Measurements from ENCODE around the gene CHTF18. TPM values are rescaled to one million over a fixed set of nuclear protein-coding genes. Genes with fewer than 3 reads are reported as not detected.

The CHTF18 gene
- polyA plus RNA-seq, 4 donors: 5.6 to 24.6 (median 13.5) TPM

DNA sequence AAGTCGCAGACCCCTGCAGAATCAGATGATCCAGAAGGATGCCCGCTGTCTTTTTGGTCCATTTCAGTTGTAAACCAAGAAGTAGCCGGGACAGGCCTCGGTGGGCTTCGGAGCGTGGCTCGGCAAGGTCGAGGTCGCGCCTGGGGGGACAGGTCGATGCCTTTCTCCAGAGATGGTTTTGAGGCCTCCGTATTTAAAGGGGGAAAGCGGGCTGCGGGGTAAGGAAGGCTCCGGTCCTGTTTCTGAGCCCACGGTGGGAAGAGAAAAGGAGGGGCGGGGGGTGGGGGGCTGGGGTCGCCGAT is 19.6 kb downstream of the CHTF18 start:
- DNase-seq (no peak), FAIRE-seq (no peak)
- Histone ChIP-seq H3K9me3 (ENCODE audit: control insufficient read depth in 2 of 2, insufficient read depth in 1 of 2, low read depth in 1 of 2, low read length in 1 of 2) (peaks cover 0 to 21% of the 10 kb centered on the region in 2 donors), H3K4me3 (ENCODE audit: low read depth in 1 of 3, low read length in 3 of 3) (peak overlapping the region; percentile 39 to 87 (median 59)), H3K36me3 (ENCODE audit: control insufficient read depth in 3 of 3, insufficient read depth in 2 of 3, low read depth in 1 of 3, low read length in 3 of 3) (peaks cover 0 to 3% (median 0%) of the 10 kb centered on the region in 3 donors), H3K27ac (ENCODE audit: low read depth in 1 of 3, low read length in 2 of 3) (peak overlapping the region in 1 of 3 donors; percentile 13), H3K4me1 (ENCODE audit: control insufficient read depth in 3 of 3, insufficient read depth in 2 of 3, low read depth in 1 of 3, low read length in 2 of 3) (peaks cover 0 to 4% (median 0%) of the 10 kb centered on the region in 3 donors), H3K27me3 (ENCODE audit: control insufficient read depth in 3 of 3, insufficient read depth in 3 of 3, low read length in 3 of 3) (peaks cover 4 to 33% (median 11%) of the 10 kb centered on the region in 3 donors)
- WGBS, 3 donors: 28 to 35% (median 34%) methylated on average over 19 of the region's 19 CpGs

DNA sequence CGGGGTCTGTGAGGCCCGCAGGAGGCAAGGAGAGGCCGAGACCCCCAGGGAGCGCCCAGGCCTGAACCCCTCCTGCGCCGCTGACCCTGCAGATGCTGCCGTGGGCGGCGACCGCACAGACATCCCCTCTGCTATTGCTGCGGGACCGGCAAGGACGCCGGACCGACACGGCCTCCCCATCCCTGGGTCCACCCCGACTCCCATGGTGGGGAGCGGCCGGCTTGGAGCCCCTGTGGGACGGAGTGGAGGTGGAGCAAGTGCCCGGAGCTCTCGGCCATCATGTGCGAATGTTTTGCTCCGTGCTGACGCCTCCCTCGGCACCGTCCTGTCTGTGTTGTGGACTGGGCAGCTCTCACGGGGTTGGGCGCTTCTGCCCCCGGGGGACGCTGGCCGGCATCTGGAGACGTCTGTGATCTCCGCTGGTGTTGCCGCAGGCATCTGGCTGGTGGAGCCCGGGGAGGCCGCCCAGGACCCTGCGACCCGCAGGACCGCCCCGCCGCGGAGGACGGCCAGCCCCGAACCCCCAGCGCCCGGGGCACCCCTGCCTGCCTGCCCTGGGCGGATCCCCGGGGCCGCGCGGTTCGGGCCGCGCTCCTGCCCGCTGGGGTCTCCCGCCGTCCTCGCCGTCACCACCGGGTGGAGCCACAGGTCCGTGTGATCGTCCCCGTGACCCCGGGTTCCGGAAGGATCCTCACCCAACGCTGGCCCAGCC is 24.9 kb downstream of the CHTF18 start:
- Histone ChIP-seq H3K27ac (ENCODE audit: low read depth in 1 of 3, low read length in 2 of 3) (no peak overlapping the region), H3K4me3 (ENCODE audit: low read depth in 1 of 3, low read length in 3 of 3) (no peak overlapping the region), H3K9me3 (ENCODE audit: control insufficient read depth in 2 of 2, insufficient read depth in 1 of 2, low read depth in 1 of 2, low read length in 1 of 2) (peaks cover 0 to 20% of the 10 kb centered on the region in 2 donors), H3K36me3 (ENCODE audit: control insufficient read depth in 3 of 3, insufficient read depth in 2 of 3, low read depth in 1 of 3, low read length in 3 of 3) (no peaks in the 10 kb centered on the region), H3K4me1 (ENCODE audit: control insufficient read depth in 3 of 3, insufficient read depth in 2 of 3, low read depth in 1 of 3, low read length in 2 of 3) (peaks cover 0 to 5% (median 0%) of the 10 kb centered on the region in 3 donors), H3K27me3 (ENCODE audit: control insufficient read depth in 3 of 3, insufficient read depth in 3 of 3, low read length in 3 of 3) (peaks cover 9 to 51% (median 20%) of the 10 kb centered on the region in 3 donors)
- FAIRE-seq: no peak
- peak in 1 of 2 donors; percentile 52 for DNase-seq
- WGBS, 3 donors: 10 to 14% (median 14%) methylated on average over 52 to 67 of the region's 67 CpGs

DNA sequence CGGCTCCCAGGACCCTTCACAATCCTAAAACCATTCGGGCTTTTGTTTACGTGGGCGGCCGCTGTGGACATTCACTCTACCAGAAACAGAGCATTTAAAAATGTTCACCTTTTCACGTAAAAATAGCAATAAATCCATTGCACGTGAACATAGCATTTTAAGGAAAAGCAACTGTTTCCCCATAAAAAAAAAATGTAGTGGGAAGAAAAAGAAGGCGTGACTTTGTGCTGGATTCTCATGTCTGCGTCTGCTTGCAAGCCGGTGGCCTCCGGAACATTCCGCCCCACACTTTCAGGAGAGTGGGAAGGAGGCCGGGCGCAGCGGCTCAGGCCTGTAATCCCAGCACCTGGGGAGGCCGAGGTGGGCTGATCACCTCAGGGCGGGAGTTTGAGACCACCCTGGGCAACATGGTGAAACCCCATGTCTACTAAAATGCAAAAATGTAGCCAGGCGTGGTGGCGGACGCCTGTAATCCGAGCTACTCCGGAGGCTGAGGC is 25.5 kb downstream of the CHTF18 start:
- peaks cover 0 to 14% of the 10 kb centered on the region in 2 donors for H3K9me3 ChIP-seq (ENCODE audit: control insufficient read depth in 2 of 2, insufficient read depth in 1 of 2, low read depth in 1 of 2, low read length in 1 of 2)
- H3K27ac ChIP-seq (ENCODE audit: low read depth in 1 of 3, low read length in 2 of 3): no peak overlapping the region
- WGBS, 3 donors: 54 to 62% (median 62%) methylated on average over 21 to 22 of the region's 22 CpGs
- FAIRE-seq: no peak
- H3K36me3 ChIP-seq (ENCODE audit: control insufficient read depth in 3 of 3, insufficient read depth in 2 of 3, low read depth in 1 of 3, low read length in 3 of 3): no peaks in the 10 kb centered on the region
- DNase-seq: no peak
- peaks cover 9 to 53% (median 20%) of the 10 kb centered on the region in 3 donors for H3K27me3 ChIP-seq (ENCODE audit: control insufficient read depth in 3 of 3, insufficient read depth in 3 of 3, low read length in 3 of 3)
- H3K4me1 ChIP-seq (ENCODE audit: control insufficient read depth in 3 of 3, insufficient read depth in 2 of 3, low read depth in 1 of 3, low read length in 2 of 3): peaks cover 0 to 3% (median 0%) of the 10 kb centered on the region in 3 donors
- no peak overlapping the region for H3K4me3 ChIP-seq (ENCODE audit: low read depth in 1 of 3, low read length in 3 of 3)

DNA sequence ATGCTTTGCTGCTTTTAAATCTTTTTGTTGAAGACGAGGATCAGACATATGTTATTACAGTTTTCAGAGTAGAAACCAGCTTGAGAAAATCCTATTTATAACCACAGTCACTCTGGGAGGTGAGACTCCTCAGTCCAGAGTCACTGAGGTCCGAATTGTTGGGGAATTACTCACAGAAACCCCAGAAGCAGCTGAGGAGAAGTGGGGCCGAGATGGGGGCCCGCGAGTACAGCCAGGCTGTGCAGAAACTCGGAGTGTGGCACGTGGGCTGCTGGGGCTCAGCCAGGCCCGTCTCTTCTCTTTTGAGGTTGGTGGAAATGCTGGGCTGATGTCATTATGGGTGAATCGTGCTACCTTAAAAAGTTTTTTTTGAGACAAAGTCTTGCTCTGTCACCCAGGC is 26.6 kb downstream of the CHTF18 start:
- Histone ChIP-seq H3K36me3 (ENCODE audit: control insufficient read depth in 3 of 3, insufficient read depth in 2 of 3, low read depth in 1 of 3, low read length in 3 of 3) (no peaks in the 10 kb centered on the region), H3K27ac (ENCODE audit: low read depth in 1 of 3, low read length in 2 of 3) (no peak overlapping the region), H3K4me3 (ENCODE audit: low read depth in 1 of 3, low read length in 3 of 3) (no peak overlapping the region), H3K4me1 (ENCODE audit: control insufficient read depth in 3 of 3, insufficient read depth in 2 of 3, low read depth in 1 of 3, low read length in 2 of 3) (peaks cover 0 to 3% (median 0%) of the 10 kb centered on the region in 3 donors), H3K27me3 (ENCODE audit: control insufficient read depth in 3 of 3, insufficient read depth in 3 of 3, low read length in 3 of 3) (peaks cover 9 to 53% (median 22%) of the 10 kb centered on the region in 3 donors), H3K9me3 (ENCODE audit: control insufficient read depth in 2 of 2, insufficient read depth in 1 of 2, low read depth in 1 of 2, low read length in 1 of 2) (peaks cover 0 to 11% of the 10 kb centered on the region in 2 donors)
- 59 to 77% (median 64%) methylated on average over 9 of the region's 9 CpGs for WGBS, 3 donors
- FAIRE-seq (no peak), DNase-seq (no peak)

DNA sequence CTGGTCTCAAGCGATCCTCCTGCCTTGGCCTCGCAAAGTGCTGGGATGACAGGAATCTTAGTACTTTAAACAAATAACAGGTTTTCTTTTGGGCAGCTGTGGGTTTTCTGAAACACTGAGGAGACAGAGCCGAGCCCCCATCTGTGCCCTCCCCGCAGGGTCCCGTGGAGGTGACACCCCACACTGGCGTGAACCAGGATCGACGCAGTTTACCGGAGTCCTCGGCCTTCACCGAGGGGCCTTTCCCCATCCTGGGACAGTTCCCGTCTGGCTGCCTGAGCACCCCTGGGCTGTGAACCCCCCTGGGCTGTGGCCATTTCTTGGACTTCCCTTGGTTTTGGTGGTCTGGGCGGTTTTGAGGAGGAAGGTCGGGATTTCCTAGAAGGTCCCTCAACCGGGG is 27.4 kb downstream of the CHTF18 start:
- WGBS, 3 donors: 84 to 90% (median 89%) methylated on average over 15 of the region's 15 CpGs
- peaks cover 0 to 9% of the 10 kb centered on the region in 2 donors for H3K9me3 ChIP-seq (ENCODE audit: control insufficient read depth in 2 of 2, insufficient read depth in 1 of 2, low read depth in 1 of 2, low read length in 1 of 2)
- DNase-seq: no peak
- H3K4me1 ChIP-seq (ENCODE audit: control insufficient read depth in 3 of 3, insufficient read depth in 2 of 3, low read depth in 1 of 3, low read length in 2 of 3): peaks cover 0 to 3% (median 0%) of the 10 kb centered on the region in 3 donors
- no peak for FAIRE-seq
- no peak overlapping the region for H3K4me3 ChIP-seq (ENCODE audit: low read depth in 1 of 3, low read length in 3 of 3)
- peaks cover 9 to 53% (median 20%) of the 10 kb centered on the region in 3 donors for H3K27me3 ChIP-seq (ENCODE audit: control insufficient read depth in 3 of 3, insufficient read depth in 3 of 3, low read length in 3 of 3)
- no peak overlapping the region for H3K27ac ChIP-seq (ENCODE audit: low read depth in 1 of 3, low read length in 2 of 3)
- no peaks in the 10 kb centered on the region for H3K36me3 ChIP-seq (ENCODE audit: control insufficient read depth in 3 of 3, insufficient read depth in 2 of 3, low read depth in 1 of 3, low read length in 3 of 3)

DNA sequence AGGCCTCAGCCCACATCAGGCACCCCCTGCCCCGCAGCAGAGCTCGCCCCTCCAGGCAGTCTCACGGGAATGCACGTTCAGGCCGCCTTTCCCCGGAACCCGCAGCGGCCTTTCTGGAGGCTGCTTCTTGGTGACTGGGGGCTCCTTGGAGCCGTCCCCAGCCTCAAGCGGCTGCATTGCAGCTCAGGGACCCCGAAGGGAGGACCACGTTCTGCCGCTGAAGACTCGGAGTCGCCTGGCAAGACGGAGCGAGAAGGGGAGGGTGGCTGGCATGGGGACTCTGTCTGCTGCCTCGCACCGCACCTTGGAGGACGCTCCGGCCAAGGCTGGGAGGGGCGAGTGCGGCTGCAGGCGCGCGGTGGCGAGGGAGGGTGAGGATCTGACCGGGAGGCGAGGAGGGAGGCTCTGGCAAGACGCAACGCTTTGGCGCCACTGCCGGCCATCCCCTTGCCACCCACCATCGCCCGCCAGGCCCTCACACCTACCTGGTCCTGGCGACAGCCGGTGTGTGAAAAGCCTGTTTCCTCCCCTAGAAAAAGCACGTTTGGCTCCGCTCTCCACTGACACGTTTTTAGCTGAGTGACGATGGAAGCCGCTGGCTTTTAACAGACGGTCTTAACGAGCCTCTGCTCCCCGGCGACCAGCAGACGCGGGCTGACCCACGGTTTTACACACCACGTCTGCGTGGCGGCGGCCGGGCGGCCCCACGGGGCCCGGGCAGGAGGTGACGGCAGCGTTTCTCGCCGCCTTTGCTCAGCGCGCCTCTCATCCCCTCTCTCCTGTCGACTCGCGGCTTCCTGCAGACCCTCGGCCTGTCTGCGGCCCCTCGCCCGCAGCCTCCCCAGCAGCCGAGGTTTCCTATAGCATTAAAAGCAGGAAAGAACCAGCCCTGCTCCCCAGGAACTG is 28.8 kb downstream of the CHTF18 start:
- no peak overlapping the region for H3K27ac ChIP-seq (ENCODE audit: low read depth in 1 of 3, low read length in 2 of 3)
- H3K4me3 ChIP-seq (ENCODE audit: low read depth in 1 of 3, low read length in 3 of 3): no peak overlapping the region
- peaks cover 9 to 46% (median 14%) of the 10 kb centered on the region in 3 donors for H3K27me3 ChIP-seq (ENCODE audit: control insufficient read depth in 3 of 3, insufficient read depth in 3 of 3, low read length in 3 of 3)
- DNase-seq: no peak
- peaks cover 0 to 2% of the 10 kb centered on the region in 2 donors for H3K9me3 ChIP-seq (ENCODE audit: control insufficient read depth in 2 of 2, insufficient read depth in 1 of 2, low read depth in 1 of 2, low read length in 1 of 2)
- no peaks in the 10 kb centered on the region for H3K36me3 ChIP-seq (ENCODE audit: control insufficient read depth in 3 of 3, insufficient read depth in 2 of 3, low read depth in 1 of 3, low read length in 3 of 3)
- H3K4me1 ChIP-seq (ENCODE audit: control insufficient read depth in 3 of 3, insufficient read depth in 2 of 3, low read depth in 1 of 3, low read length in 2 of 3): peaks cover 0 to 3% (median 0%) of the 10 kb centered on the region in 3 donors
- WGBS, 3 donors: 52 to 62% (median 54%) methylated on average over 70 to 71 of the region's 71 CpGs
- no peak for FAIRE-seq

DNA sequence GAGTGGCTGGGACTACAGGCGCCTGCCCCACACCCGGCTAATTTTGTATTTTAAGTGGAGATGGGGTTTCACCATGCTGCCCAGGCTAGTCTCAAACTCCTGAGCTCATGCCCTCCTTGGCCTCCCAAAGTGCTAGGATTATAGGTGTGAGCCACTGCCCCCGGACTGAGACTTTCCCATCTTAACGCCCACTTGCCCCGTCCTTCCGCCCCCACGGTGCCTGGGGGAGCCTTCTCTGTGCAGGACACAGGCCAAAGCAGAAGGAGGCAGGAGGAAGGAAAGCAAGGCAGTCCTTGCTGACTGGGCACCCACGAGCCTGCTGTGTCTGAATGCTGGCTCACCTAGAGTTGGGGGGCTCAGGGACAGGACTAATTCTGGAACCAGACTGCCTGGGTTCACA is 29.7 kb downstream of the CHTF18 start:
- H3K9me3 ChIP-seq (ENCODE audit: control insufficient read depth in 2 of 2, insufficient read depth in 1 of 2, low read depth in 1 of 2, low read length in 1 of 2): no peaks in the 10 kb centered on the region
- H3K36me3 ChIP-seq (ENCODE audit: control insufficient read depth in 3 of 3, insufficient read depth in 2 of 3, low read depth in 1 of 3, low read length in 3 of 3): no peaks in the 10 kb centered on the region
- H3K4me3 ChIP-seq (ENCODE audit: low read depth in 1 of 3, low read length in 3 of 3): no peak overlapping the region
- H3K27ac ChIP-seq (ENCODE audit: low read depth in 1 of 3, low read length in 2 of 3): no peak overlapping the region
- FAIRE-seq (no peak), DNase-seq (no peak)
- 74 to 84% (median 80%) methylated on average over 8 of the region's 8 CpGs for WGBS, 3 donors
- peaks cover 4 to 39% (median 11%) of the 10 kb centered on the region in 3 donors for H3K27me3 ChIP-seq (ENCODE audit: control insufficient read depth in 3 of 3, insufficient read depth in 3 of 3, low read length in 3 of 3)
- H3K4me1 ChIP-seq (ENCODE audit: control insufficient read depth in 3 of 3, insufficient read depth in 2 of 3, low read depth in 1 of 3, low read length in 2 of 3): peaks cover 0 to 3% (median 0%) of the 10 kb centered on the region in 3 donors

DNA sequence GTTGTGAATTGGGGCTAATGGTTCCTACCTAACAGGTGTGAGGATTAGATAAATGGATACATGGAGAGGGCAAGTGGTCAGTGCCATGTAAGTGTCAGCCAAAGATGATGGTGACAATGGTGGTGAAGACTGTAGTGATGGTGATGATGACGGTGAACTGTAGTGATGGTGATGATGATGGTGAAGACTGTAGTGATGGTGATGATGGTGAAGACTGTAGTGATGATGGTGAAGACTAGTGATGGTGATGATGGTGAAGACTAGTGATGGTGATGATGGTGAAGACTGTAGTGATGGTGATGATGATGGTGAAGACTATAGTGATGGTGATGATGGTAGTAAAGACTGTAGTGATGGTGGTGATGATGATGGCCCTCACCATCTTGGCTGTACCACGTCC is 30.2 kb downstream of the CHTF18 start:
- FAIRE-seq: no peak
- 63 to 86% (median 64%) methylated on average over 2 of the region's 2 CpGs for WGBS, 3 donors

More for the DNA sequence above, 30.2 kb downstream of the CHTF18 start:
- H3K4me3 ChIP-seq (ENCODE audit: low read depth in 1 of 3, low read length in 3 of 3): no peak overlapping the region
- DNase-seq: no peak
- H3K4me1 ChIP-seq (ENCODE audit: control insufficient read depth in 3 of 3, insufficient read depth in 2 of 3, low read depth in 1 of 3, low read length in 2 of 3): no peaks in the 10 kb centered on the region
- H3K36me3 ChIP-seq (ENCODE audit: control insufficient read depth in 3 of 3, insufficient read depth in 2 of 3, low read depth in 1 of 3, low read length in 3 of 3): no peaks in the 10 kb centered on the region
- H3K9me3 ChIP-seq (ENCODE audit: control insufficient read depth in 2 of 2, insufficient read depth in 1 of 2, low read depth in 1 of 2, low read length in 1 of 2): no peaks in the 10 kb centered on the region
- H3K27me3 ChIP-seq (ENCODE audit: control insufficient read depth in 3 of 3, insufficient read depth in 3 of 3, low read length in 3 of 3): peaks cover 0 to 35% (median 7%) of the 10 kb centered on the region in 3 donors
- H3K27ac ChIP-seq (ENCODE audit: low read depth in 1 of 3, low read length in 2 of 3): no peak overlapping the region

All from small intestine (tissue), 7 donors.